DND-41 (cell line): ENCODE measurements around the gene TSKS.

ENCODE experiments used
- ATAC-seq: fragments of 200-7000 bp; cut with Tn5 transposase; 3 replicates; pipeline ENCODE4 v1.9.1; 2021; ENCODE audit warnings: low read depth; ENCODE audit not compliant: insufficient read depth
- DNase-seq: peaks from one replicate; pipeline ENCODE4 v3.0.0-alpha.2; 2020
- H2AFZ ChIP-seq: 2 replicates; pipeline ENCODE4 v1.6.0; 2012; ENCODE audit warnings: low read depth, low read length
- H3K27ac ChIP-seq: 2 replicates; pipeline ENCODE4 v1.5.1; 2012; ENCODE audit warnings: low read length, inconsistent platforms
- H3K27me3 ChIP-seq: fragments of 200-600 bp; sonication (generic); 2 replicates; pipeline ENCODE4 v1.6.0; 2012; ENCODE audit warnings: low read length, mild to moderate bottlenecking, inconsistent platforms; ENCODE audit not compliant: insufficient read depth, poor library complexity
- H3K36me3 ChIP-seq: 2 replicates; pipeline ENCODE4 v1.5.1; 2012; ENCODE audit warnings: low read length, inconsistent platforms; ENCODE audit not compliant: insufficient read depth
- H3K4me1 ChIP-seq: 2 replicates; pipeline ENCODE4 v1.5.1; 2012; ENCODE audit warnings: mild to moderate bottlenecking, low read length; ENCODE audit not compliant: insufficient read depth
- H3K4me2 ChIP-seq: 2 replicates; pipeline ENCODE4 v1.6.0; 2012; ENCODE audit warnings: mild to moderate bottlenecking, moderate library complexity, low read length, inconsistent platforms; ENCODE audit not compliant: insufficient read depth
- H3K4me3 ChIP-seq, 2 experiments: fragments of 200-600 bp in 1 of 2; shearing (Covaris generic) in 1 of 2; 2 replicates each; pipeline ENCODE4 v1.5.1; 2012 to 2016; ENCODE audit warnings: inconsistent platforms in 2 of 2, low read length in 2 of 2, mild to moderate bottlenecking in 2 of 2, low read depth in 1 of 2, moderate library complexity in 1 of 2
- H3K79me2 ChIP-seq: 2 replicates; pipeline ENCODE4 v1.6.0; 2012; ENCODE audit warnings: low read length, inconsistent platforms; ENCODE audit not compliant: insufficient read depth
- H3K9ac ChIP-seq: 2 replicates; pipeline ENCODE4 v1.6.0; 2012; ENCODE audit warnings: low read depth, mild to moderate bottlenecking, inconsistent platforms, low read length, moderate library complexity
- H3K9me3 ChIP-seq: 2 replicates; pipeline ENCODE4 v1.5.1; 2012; ENCODE audit warnings: low read length, moderate library complexity, mild to moderate bottlenecking, inconsistent platforms; ENCODE audit not compliant: insufficient read depth, severe bottlenecking
- H4K20me1 ChIP-seq: 2 replicates; pipeline ENCODE4 v1.6.0; 2012; ENCODE audit warnings: low read length; ENCODE audit not compliant: insufficient read depth
- EZH2 ChIP-seq: IDR thresholded peaks from 3 replicates; pipeline ENCODE4 v1.6.1; 2012; ENCODE audit warnings: borderline replicate concordance, low read depth, mild to moderate bottlenecking, moderate library complexity, low read length, inconsistent platforms; ENCODE audit not compliant: severe bottlenecking
- TF ChIP-seq, protein P1 (sequence below): IDR thresholded peaks from 2 replicates; pipeline ENCODE4 v1.5.1; 2012; ENCODE audit warnings: borderline replicate concordance, low read length, moderate library complexity, mild to moderate bottlenecking; ENCODE audit not compliant: poor library complexity, severe bottlenecking; ENCODE audit errors: extremely low read depth

TSKS gene

DNA sequence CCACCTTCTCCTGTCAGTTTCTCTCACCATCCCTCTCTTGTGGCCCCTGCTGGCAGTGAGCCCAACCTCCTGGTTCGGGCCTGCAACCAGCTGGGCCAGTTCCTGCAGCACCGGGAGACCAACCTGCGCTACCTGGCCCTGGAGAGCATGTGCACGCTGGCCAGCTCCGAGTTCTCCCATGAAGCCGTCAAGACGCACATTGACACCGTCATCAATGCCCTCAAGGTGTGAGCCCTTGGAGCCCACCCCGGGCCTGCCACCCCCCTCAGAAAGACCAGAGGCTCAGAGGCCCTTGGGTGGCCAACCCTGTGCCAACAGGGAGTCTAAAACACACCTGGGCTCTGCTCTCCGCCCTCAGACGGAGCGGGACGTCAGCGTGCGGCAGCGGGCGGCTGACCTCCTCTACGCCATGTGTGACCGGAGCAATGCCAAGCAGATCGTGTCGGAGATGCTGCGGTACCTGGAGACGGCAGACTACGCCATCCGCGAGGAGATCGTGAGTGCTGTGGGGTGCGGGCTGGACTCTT lies 36.2 kb upstream of the TSKS start:
- Histone ChIP-seq H3K4me3 (no peak overlapping the region), H3K4me1 (no peaks in the 10 kb centered on the region), H3K9me3 (no peaks in the 10 kb centered on the region), H3K27me3 (no peaks in the 10 kb centered on the region), H3K79me2 (no peaks in the 10 kb centered on the region), H2AFZ (no peak overlapping the region), H3K9ac (no peak overlapping the region), H4K20me1 (0 out of 2 replicates have a peak, but pooled peaks cover 6% of the 10 kb centered on the region), H3K27ac (no peak overlapping the region), H3K4me2 (no peak overlapping the region), H3K36me3 (peaks cover 86% of the 10 kb centered on the region)
- DNase-seq (no peak), ATAC-seq (no peak)
- TF ChIP-seq, protein P1, sequence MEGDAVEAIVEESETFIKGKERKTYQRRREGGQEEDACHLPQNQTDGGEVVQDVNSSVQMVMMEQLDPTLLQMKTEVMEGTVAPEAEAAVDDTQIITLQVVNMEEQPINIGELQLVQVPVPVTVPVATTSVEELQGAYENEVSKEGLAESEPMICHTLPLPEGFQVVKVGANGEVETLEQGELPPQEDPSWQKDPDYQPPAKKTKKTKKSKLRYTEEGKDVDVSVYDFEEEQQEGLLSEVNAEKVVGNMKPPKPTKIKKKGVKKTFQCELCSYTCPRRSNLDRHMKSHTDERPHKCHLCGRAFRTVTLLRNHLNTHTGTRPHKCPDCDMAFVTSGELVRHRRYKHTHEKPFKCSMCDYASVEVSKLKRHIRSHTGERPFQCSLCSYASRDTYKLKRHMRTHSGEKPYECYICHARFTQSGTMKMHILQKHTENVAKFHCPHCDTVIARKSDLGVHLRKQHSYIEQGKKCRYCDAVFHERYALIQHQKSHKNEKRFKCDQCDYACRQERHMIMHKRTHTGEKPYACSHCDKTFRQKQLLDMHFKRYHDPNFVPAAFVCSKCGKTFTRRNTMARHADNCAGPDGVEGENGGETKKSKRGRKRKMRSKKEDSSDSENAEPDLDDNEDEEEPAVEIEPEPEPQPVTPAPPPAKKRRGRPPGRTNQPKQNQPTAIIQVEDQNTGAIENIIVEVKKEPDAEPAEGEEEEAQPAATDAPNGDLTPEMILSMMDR = no peak
- TF ChIP-seq EZH2 = no peak

DNA sequence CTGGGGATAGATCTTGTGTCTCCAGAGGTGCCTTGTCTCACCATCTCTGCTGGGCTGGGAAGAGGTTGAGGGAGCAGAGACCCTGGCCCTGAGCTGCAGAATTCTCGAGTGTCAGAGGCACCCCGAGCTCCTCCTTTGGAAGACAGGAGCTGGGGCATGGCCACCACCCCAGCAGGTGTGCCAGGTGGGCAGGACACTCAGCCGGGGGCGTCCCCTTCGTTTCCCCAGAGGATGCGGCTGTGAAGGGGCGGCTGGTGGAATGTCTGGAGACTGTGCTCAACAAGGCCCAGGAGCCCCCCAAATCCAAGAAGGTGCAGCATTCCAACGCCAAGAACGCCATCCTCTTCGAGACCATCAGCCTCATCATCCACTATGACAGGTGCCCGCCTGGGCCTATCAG lies 35.5 kb upstream of the TSKS start:
- Histone ChIP-seq H3K9me3 (no peaks in the 10 kb centered on the region), H3K79me2 (no peaks in the 10 kb centered on the region), H3K9ac (no peak overlapping the region), H3K27me3 (no peaks in the 10 kb centered on the region), H3K4me1 (no peaks in the 10 kb centered on the region), H2AFZ (no peak overlapping the region), H4K20me1 (0 out of 2 replicates have a peak, but pooled peaks cover 6% of the 10 kb centered on the region), H3K27ac (no peak overlapping the region), H3K4me3 (no peak overlapping the region), H3K36me3 (peaks cover 89% of the 10 kb centered on the region), H3K4me2 (no peak overlapping the region)
- ATAC-seq (no peak), DNase-seq (no peak)
- no peak for TF ChIP-seq EZH2
- TF ChIP-seq, protein P1 = no peak

DNA sequence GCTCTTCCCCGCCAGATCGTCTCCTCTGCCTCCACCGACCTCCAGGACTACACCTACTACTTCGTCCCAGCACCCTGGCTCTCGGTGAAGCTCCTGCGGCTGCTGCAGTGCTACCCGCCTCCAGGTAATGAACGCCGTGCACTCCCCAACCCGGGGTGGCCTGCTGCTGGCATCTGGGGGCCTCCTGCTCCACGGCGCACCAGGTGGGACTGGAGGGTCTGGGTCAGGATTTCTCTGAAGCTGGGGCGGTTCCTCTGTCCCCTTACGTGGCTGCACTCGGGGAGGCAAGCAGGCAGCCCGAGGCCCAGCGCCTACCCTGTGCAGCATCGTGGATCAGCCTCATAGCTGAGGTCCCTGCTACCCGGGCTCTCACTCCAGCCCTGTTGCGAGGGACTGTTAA lies 32.5 kb upstream of the TSKS start:
- Histone ChIP-seq H3K4me3 (no peak overlapping the region), H2AFZ (no peak overlapping the region), H3K36me3 (peaks cover 87% of the 10 kb centered on the region), H3K9ac (no peak overlapping the region), H3K9me3 (no peaks in the 10 kb centered on the region), H3K27ac (no peak overlapping the region), H3K27me3 (no peaks in the 10 kb centered on the region), H3K4me1 (no peaks in the 10 kb centered on the region), H3K79me2 (no peaks in the 10 kb centered on the region), H3K4me2 (no peak overlapping the region), H4K20me1 (0 out of 2 replicates have a peak, but pooled peaks cover 6% of the 10 kb centered on the region)
- DNase-seq (no peak), ATAC-seq (no peak)
- no peak for TF ChIP-seq EZH2
- TF ChIP-seq, protein P1 = no peak

DNA sequence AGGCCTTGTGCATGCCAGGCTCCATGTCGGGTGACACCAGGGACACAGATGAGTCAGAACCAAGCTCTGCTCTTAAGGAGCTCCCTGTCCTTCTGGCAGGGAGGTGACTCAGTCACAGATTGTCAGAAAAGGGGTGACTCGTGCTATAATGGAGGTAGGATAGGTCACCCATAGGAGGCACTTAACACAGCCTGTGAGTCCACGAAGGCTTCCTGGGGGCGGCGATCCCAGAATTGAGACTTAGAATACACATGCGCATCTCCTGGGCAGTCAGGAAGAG lies 30.4 kb upstream of the TSKS start:
- H3K27ac ChIP-seq = no peak overlapping the region
- no peak for DNase-seq
- H3K4me2 ChIP-seq = no peak overlapping the region
- no peaks in the 10 kb centered on the region for H3K9me3 ChIP-seq
- H2AFZ ChIP-seq = no peak overlapping the region
- H4K20me1 ChIP-seq = 0 out of 2 replicates have a peak, but pooled peaks cover 6% of the 10 kb centered on the region
- ATAC-seq = no peak
- peaks cover 7% of the 10 kb centered on the region; the same call in 1 of the 2 replicates for H3K79me2 ChIP-seq
- no peaks in the 10 kb centered on the region for H3K4me1 ChIP-seq
- no peak overlapping the region for H3K4me3 ChIP-seq
- H3K27me3 ChIP-seq = no peaks in the 10 kb centered on the region
- no peak for TF ChIP-seq EZH2
- TF ChIP-seq, protein P1 = no peak
- peaks cover 85% of the 10 kb centered on the region for H3K36me3 ChIP-seq
- H3K9ac ChIP-seq = no peak overlapping the region
